ENCODE measurements around the gene SLC19A1.

- TF ChIP-seq, protein P1, sequence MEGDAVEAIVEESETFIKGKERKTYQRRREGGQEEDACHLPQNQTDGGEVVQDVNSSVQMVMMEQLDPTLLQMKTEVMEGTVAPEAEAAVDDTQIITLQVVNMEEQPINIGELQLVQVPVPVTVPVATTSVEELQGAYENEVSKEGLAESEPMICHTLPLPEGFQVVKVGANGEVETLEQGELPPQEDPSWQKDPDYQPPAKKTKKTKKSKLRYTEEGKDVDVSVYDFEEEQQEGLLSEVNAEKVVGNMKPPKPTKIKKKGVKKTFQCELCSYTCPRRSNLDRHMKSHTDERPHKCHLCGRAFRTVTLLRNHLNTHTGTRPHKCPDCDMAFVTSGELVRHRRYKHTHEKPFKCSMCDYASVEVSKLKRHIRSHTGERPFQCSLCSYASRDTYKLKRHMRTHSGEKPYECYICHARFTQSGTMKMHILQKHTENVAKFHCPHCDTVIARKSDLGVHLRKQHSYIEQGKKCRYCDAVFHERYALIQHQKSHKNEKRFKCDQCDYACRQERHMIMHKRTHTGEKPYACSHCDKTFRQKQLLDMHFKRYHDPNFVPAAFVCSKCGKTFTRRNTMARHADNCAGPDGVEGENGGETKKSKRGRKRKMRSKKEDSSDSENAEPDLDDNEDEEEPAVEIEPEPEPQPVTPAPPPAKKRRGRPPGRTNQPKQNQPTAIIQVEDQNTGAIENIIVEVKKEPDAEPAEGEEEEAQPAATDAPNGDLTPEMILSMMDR (conservative IDR thresholded peaks at IDR 0.05), result no peak
- no peak for TF ChIP-seq EZH2 (IDR thresholded peaks at IDR 0.05; ENCODE audit: low read depth)
Measured at GRCh38 chr21:45465611-45466329, 76.5 kb downstream of the SLC19A1 start.

Measured in PC-9 (cell line).